ENCODE measurements around the gene KCNK10.

Gene KCNK10

GRCh38 chr14:88323086-88323522, at the start of gene KCNK10:
KCNK10 (minus strand) TSS chr14:88323269; CDS start chr14:88322798, 471 bp downstream.
- DNase-seq (ENCODE audit: low spot score): no peak

GRCh38 chr14:88369496-88369895, 46.4 kb upstream of the KCNK10 start:
- no peak for DNase-seq (ENCODE audit: low spot score)

- DNase-seq (ENCODE audit: low spot score): no peak
These were observed 41.8 kb upstream of the KCNK10 start for GRCh38 chr14:88364710-88365413.

GRCh38 chr14:88363644-88364043, 40.6 kb upstream of the KCNK10 start:
- DNase-seq (ENCODE audit: low spot score): no peak

- DNase-seq (ENCODE audit: low spot score): no peak
These were observed 36.4 kb upstream of the KCNK10 start for GRCh38 chr14:88359500-88359899.

GRCh38 chr14:88354358-88354757, 31.3 kb upstream of the KCNK10 start:
- DNase-seq (ENCODE audit: low spot score): no peak

GRCh38 chr14:88352698-88353097, 29.6 kb upstream of the KCNK10 start:
- no peak for DNase-seq (ENCODE audit: low spot score)

GRCh38 chr14:88351966-88352691, 29.1 kb upstream of the KCNK10 start:
- no peak for DNase-seq (ENCODE audit: low spot score)

GRCh38 chr14:88348546-88348945, 25.5 kb upstream of the KCNK10 start:
- no peak for DNase-seq (ENCODE audit: low spot score)

GRCh38 chr14:88346048-88346639, 23.1 kb upstream of the KCNK10 start:
- no peak for DNase-seq (ENCODE audit: low spot score)

- DNase-seq (ENCODE audit: low spot score): no peak
These were observed 19.9 kb upstream of the KCNK10 start for GRCh38 chr14:88342980-88343379.

- no peak for DNase-seq (ENCODE audit: low spot score)
These were observed 17.3 kb upstream of the KCNK10 start for GRCh38 chr14:88340357-88340756.

GRCh38 chr14:88333036-88333435, 10.0 kb upstream of the KCNK10 start:
- no peak for DNase-seq (ENCODE audit: low spot score)

GRCh38 chr14:88327497-88327896, 4.4 kb upstream of the KCNK10 start:
- DNase-seq (ENCODE audit: low spot score): no peak

- no peak for DNase-seq (ENCODE audit: low spot score)
These were observed 3.5 kb upstream of the KCNK10 start for GRCh38 chr14:88326352-88327103.

GRCh38 chr14:88325883-88326282, 2.8 kb upstream of the KCNK10 start:
- no peak for DNase-seq (ENCODE audit: low spot score)

GRCh38 chr14:88324930-88325329, 1.9 kb upstream of the KCNK10 start:
- no peak for DNase-seq (ENCODE audit: low spot score)

- DNase-seq (ENCODE audit: low spot score): no peak
These were observed 1.4 kb upstream of the KCNK10 start for GRCh38 chr14:88324491-88324890.

GRCh38 chr14:88323523-88324199, 592 bp upstream of the KCNK10 start:
- peak; percentile 52 for DNase-seq (ENCODE audit: low spot score)

GRCh38 chr14:88322504-88323085, 474 bp downstream of the KCNK10 start:
- DNase-seq (ENCODE audit: low spot score): no peak

GRCh38 chr14:88321692-88322503, 1.2 kb downstream of the KCNK10 start:
- no peak for DNase-seq (ENCODE audit: low spot score)

Measured in AG20443 (cell line).